Testis (tissue), 3 donors: ENCODE measurements around the gene CAMLG. TPM values are rescaled to one million over a fixed set of nuclear protein-coding genes. Genes with fewer than 3 reads are reported as not detected.
"Not testable (repeated sequence)": the region's sequence is repeated elsewhere in the genome, so short reads cannot be mapped to it uniquely, and the experiment has no call there.

Source experiments
- DNase-seq: peaks from one replicate; pipeline ENCODE4 v3.0.0-alpha.2; 2019
- H3K27ac ChIP-seq, 2 donors: fragments of 200-600 bp; sonication (generic); one replicate each; pipeline ENCODE4 v1.5.1; 2019
- H3K27me3 ChIP-seq: fragments of 200-600 bp; sonication (generic); one replicate; pipeline ENCODE4 v1.5.1; 2019
- H3K36me3 ChIP-seq: fragments of 200-600 bp; sonication (generic); one replicate; pipeline ENCODE4 v1.5.1; 2017; ENCODE audit warnings: low read depth; ENCODE audit errors: missing control alignments
- H3K4me1 ChIP-seq: fragments of 200-600 bp; sonication (generic); one replicate; pipeline ENCODE4 v1.5.1; 2019
- H3K4me3 ChIP-seq, 2 donors: fragments of 200-600 bp; sonication (generic); one replicate each; pipeline ENCODE4 v1.5.1; 2017 to 2019
- H3K9me3 ChIP-seq: fragments of 200-600 bp; sonication (generic); one replicate; pipeline ENCODE4 v1.5.1; 2017
- POLR2A ChIP-seq: fragments of 450-650 bp; IDR thresholded peaks from one replicate; pipeline ENCODE4 v1.6.1; 2017; ENCODE audit warnings: antibody characterized with exemption, mild to moderate bottlenecking, moderate library complexity
- WGBS, 2 donors: methylation state at CpG; one replicate each; pipeline ENCODE4 v1.1.5; 2018; 5-methylcytosine and 5-hydroxymethylcytosine counted together
- intact Hi-C: fragments of 100-400 bp; cut with DNase I; formaldehyde crosslinking; loops from one replicate; pipeline ENCODE4 v1.15.1; 2023; ENCODE audit warnings: low total_unique reads
- polyA plus RNA-seq: library from polyadenylated mRNA; stranded (reverse); fragments of 350-450 nt; fragmentation: Illumina TruSeq; extraction: RNeasy Lipid Tissue Mini Kit (QIAGEN cat#74804); gene quantifications from one replicate; pipeline ENCODE4 v1.2.3, GENCODE V29; 2014; ENCODE audit warnings: low read depth, low replicate concordance; ENCODE audit not compliant: insufficient read depth
- total RNA-seq, 2 donors: library from RNA; depleted of rRNA; stranded (reverse); fragments of >200 nt; gene quantifications; one replicate each; pipeline ENCODE4 v1.2.3, GENCODE V29; 2016
- TF ChIP-seq, protein P1 (sequence below), 3 experiments: fragments of 450-650 bp in 2 of 3; fragments of 200-600 bp in 1 of 3; sonication (generic) in 1 of 3; IDR thresholded peaks; one replicate each; pipeline ENCODE4 v1.5.1; 2016 to 2019; ENCODE audit warnings: antibody characterized with exemption in 3 of 3, mild to moderate bottlenecking in 2 of 3, moderate library complexity in 1 of 3

CAMLG gene
- total and polyA plus RNA-seq, 3 donors from 2014 or later: 36.9 to 102 (median 53.2) TPM

- WGBS, 2 donors: 96 to 97% methylated on average over 3 of the region's 3 CpGs
- no peaks in the 10 kb centered on the region for H3K36me3 ChIP-seq
- intact Hi-C loops: no loop called here
These were observed 23.8 kb upstream of the CAMLG start for GRCh38 chr5:134714541-134714940.

GRCh38 chr5:134715466-134715865 is 22.9 kb upstream of the CAMLG start:
- WGBS, 2 donors: 66 to 76% methylated on average over 4 of the region's 4 CpGs
- H3K36me3 ChIP-seq, H3K9me3 ChIP-seq, H3K27ac ChIP-seq, H3K4me3 ChIP-seq, DNase-seq, H3K27me3 ChIP-seq, intact Hi-C loops, H3K4me1 ChIP-seq: not testable (repeated sequence)

More at GRCh38 chr5:134714541-134714940, 23.8 kb upstream of the CAMLG start:
- Histone ChIP-seq H3K9me3 (no peaks in the 10 kb centered on the region), H3K27me3 (no peaks in the 10 kb centered on the region), H3K27ac (no peak overlapping the region), H3K4me1 (no peaks in the 10 kb centered on the region), H3K4me3 (no peak overlapping the region)
- no peak for DNase-seq
- TF ChIP-seq POLR2A: no peak
- TF ChIP-seq, protein P1, sequence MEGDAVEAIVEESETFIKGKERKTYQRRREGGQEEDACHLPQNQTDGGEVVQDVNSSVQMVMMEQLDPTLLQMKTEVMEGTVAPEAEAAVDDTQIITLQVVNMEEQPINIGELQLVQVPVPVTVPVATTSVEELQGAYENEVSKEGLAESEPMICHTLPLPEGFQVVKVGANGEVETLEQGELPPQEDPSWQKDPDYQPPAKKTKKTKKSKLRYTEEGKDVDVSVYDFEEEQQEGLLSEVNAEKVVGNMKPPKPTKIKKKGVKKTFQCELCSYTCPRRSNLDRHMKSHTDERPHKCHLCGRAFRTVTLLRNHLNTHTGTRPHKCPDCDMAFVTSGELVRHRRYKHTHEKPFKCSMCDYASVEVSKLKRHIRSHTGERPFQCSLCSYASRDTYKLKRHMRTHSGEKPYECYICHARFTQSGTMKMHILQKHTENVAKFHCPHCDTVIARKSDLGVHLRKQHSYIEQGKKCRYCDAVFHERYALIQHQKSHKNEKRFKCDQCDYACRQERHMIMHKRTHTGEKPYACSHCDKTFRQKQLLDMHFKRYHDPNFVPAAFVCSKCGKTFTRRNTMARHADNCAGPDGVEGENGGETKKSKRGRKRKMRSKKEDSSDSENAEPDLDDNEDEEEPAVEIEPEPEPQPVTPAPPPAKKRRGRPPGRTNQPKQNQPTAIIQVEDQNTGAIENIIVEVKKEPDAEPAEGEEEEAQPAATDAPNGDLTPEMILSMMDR (IDR thresholded peaks at IDR 0.05): no peak

DNA sequence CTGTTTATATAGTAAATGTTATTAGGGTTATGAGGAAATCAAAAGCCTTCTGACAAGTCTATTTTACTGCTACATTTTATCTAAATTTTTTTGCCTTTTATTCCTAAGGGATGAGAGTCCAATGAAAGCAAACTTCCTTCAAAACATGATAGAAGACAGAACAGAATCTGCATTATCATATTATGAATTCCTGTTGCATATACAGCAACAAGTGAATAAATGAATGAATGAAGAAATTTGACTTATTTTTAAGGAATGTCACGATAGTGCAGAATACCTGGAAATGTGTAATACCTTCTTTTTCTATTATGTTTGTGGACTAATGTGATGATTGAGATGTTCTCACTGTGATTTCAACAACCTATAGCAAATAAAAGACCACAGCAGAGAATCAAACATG is 13.5 kb upstream of the CAMLG start:
- WGBS, 2 donors: 94 to 97% methylated on average over 1 of the region's 1 CpG
- H3K4me1 ChIP-seq: no peaks in the 10 kb centered on the region
- no peaks in the 10 kb centered on the region for H3K36me3 ChIP-seq
- intact Hi-C loops: no loop called here
- TF ChIP-seq, protein P1 (IDR thresholded peaks at IDR 0.05): no peak
- no peak for TF ChIP-seq POLR2A
- no peaks in the 10 kb centered on the region for H3K9me3 ChIP-seq
- no peak for DNase-seq
- H3K27ac ChIP-seq: no peak overlapping the region
- no peaks in the 10 kb centered on the region for H3K27me3 ChIP-seq
- H3K4me3 ChIP-seq: no peak overlapping the region

GRCh38 chr5:134732819-134733218 is 5.5 kb upstream of the CAMLG start:
- DNase-seq: no peak
- H3K27me3 ChIP-seq: no peaks in the 10 kb centered on the region
- intact Hi-C loops: no loop called here
- no peak for TF ChIP-seq POLR2A
- TF ChIP-seq, protein P1 (IDR thresholded peaks at IDR 0.05): no peak
- H3K9me3 ChIP-seq: no peaks in the 10 kb centered on the region
- H3K4me3 ChIP-seq: no peak overlapping the region
- no peaks in the 10 kb centered on the region for H3K4me1 ChIP-seq
- 56 to 72% methylated on average over 3 of the region's 3 CpGs for WGBS, 2 donors
- no peaks in the 10 kb centered on the region for H3K36me3 ChIP-seq
- H3K27ac ChIP-seq: no peak overlapping the region

DNA sequence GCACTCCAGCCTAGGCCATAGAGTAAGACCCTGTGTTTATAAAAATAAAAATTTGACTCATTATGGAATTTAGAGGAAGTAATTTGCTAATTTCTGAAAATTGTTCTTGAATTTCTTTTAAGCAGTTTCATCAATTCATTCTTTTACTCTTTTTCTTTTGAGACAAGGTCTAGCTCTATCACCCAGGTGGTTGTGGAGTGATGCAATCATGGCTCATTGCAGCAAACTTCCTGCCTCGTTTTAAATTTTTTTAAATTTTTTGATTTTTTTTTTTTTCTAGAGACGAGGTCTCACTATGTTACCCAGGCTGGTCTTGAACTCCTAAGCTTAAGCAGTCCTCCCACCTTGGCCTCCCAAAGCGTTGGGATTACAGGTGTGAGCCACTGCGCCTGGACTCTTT is 3.1 kb upstream of the CAMLG start:
- intact Hi-C loops: no loop called here
- WGBS, 2 donors: 60 to 77% methylated on average over 4 of the region's 4 CpGs
- Histone ChIP-seq H3K27me3 (no peaks in the 10 kb centered on the region), H3K27ac (no peak overlapping the region), H3K9me3 (no peaks in the 10 kb centered on the region), H3K36me3 (no peaks in the 10 kb centered on the region), H3K4me3 (no peak overlapping the region), H3K4me1 (no peaks in the 10 kb centered on the region)
- no peak for TF ChIP-seq POLR2A
- TF ChIP-seq, protein P1 (IDR thresholded peaks at IDR 0.05): no peak
- no peak for DNase-seq
